LNCaP clone FGC (cell line): ENCODE measurements around the gene KHSRP.
"Not testable (repeated sequence)": the region's sequence is repeated elsewhere in the genome, so short reads cannot be mapped to it uniquely, and the experiment has no call there.

ENCODE experiments used
- DNase-seq: peaks from one replicate; pipeline ENCODE4 v3.0.0-alpha.2; 2011; ENCODE audit warnings: low read depth
- H3K4me3 ChIP-seq: 2 replicates; pipeline ENCODE4 v1.5.1; 2011; ENCODE audit warnings: mild to moderate bottlenecking, low read depth, low read length, control low read depth
- CTCF ChIP-seq: IDR thresholded peaks from 2 replicates; pipeline ENCODE4 v1.5.1; 2012; ENCODE audit warnings: mild to moderate bottlenecking; ENCODE audit not compliant: control insufficient read depth, insufficient read depth; ENCODE audit errors: extremely low read depth

KHSRP gene

GRCh38 chr19:6402058-6402457 is 22.6 kb downstream of the KHSRP start:
- TF ChIP-seq CTCF, result no peak
- no peak overlapping the region for H3K4me3 ChIP-seq
- no peak for DNase-seq

- not testable (repeated sequence) for DNase-seq, H3K4me3 ChIP-seq
Measured at GRCh38 chr19:6400062-6400944, 24.3 kb downstream of the KHSRP start.

- no peak overlapping the region for H3K4me3 ChIP-seq
- no peak for TF ChIP-seq CTCF
- DNase-seq, result no peak
Measured at GRCh38 chr19:6396305-6396704, 28.3 kb downstream of the KHSRP start.

- no peak for TF ChIP-seq CTCF
- DNase-seq, result no peak
- H3K4me3 ChIP-seq, result no peak overlapping the region
Measured at GRCh38 chr19:6394831-6395230, 29.8 kb downstream of the KHSRP start.

- no peak for DNase-seq
- TF ChIP-seq CTCF, result no peak
- peak overlapping the region; percentile 81 for H3K4me3 ChIP-seq
Measured at GRCh38 chr19:6393983-6394412, 30.6 kb downstream of the KHSRP start.

DNA sequence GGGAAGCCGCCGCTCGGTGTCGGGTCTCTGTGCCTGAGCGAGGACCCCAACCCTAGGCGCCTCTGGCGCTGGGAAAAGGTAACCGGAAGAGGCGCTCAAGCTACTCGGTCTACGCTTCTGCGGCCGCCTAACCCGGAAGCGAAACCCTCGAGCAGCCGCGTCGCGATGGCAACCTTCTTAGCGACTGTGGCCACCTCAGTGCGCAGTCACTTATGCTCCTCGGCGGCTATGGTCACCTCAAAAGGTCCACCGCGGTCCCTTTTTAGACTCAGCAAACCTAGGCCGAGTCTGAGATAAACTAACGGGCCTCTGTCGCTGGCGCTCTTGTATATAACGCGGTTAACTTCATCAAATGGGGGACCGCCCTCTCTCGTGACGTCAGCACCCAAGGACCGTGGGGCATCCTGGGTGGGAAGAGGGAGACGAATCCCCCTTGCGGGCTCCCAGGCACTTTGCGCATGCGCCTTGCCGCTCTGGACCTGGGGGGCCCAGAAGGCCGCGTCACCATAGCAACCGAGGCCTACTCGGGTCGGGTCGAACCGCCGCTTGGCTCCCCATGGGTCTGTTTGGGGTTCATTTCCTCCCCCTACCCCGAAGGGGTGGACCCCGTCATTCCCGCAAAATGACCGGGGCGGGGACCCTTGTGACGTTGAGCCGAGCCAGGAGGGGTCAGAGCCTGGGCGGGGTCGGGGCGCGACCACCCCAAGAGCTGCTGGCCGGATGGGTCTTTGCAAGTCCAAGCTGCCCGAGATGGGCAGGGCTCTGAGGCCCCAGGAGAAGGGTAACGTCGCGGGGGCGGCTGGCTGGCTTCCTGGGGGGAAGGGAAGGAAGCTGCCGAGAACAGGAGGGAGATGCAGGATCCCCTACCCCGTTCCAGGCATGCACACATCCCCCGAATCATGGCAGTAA is 31.3 kb downstream of the KHSRP start, which contains the start of gene GTF2F1:
GTF2F1 (minus strand) TSS at position 91 of the 909 bp plus-strand sequence. CDS start 169 bp downstream, outside the sequence.
- peak; percentile 63 for DNase-seq
- H3K4me3 ChIP-seq, result peak within 1 kb of the TSS; percentile 81
- no peak for TF ChIP-seq CTCF
